Activated naive CD8-positive, alpha-beta T cell treated with anti-CD3 and anti-CD28 coated beads for 36 hours (primary cell): ENCODE results near the gene HEATR3. TPM values are rescaled to one million over a fixed set of nuclear protein-coding genes. Genes with fewer than 3 reads are reported as not detected.

ENCODE experiments used
- DNase-seq: peaks from one replicate; pipeline ENCODE4 v3.0.0; 2021
- H3K27ac Mint-ChIP-seq: one replicate; pipeline ENCODE4 v1.8.0; 2022; ENCODE audit warnings: mild to moderate bottlenecking, moderate library complexity, mixed read lengths
- H3K27me3 Mint-ChIP-seq: one replicate; pipeline ENCODE4 v1.8.0; 2022; ENCODE audit warnings: mild to moderate bottlenecking, mixed read lengths
- H3K36me3 Mint-ChIP-seq: one replicate; pipeline ENCODE4 v1.8.0; 2021; ENCODE audit warnings: mild to moderate bottlenecking, mixed read lengths
- H3K4me1 Mint-ChIP-seq: one replicate; pipeline ENCODE4 v1.8.0; 2021; ENCODE audit warnings: mixed read lengths
- H3K4me3 Mint-ChIP-seq: one replicate; pipeline ENCODE4 v1.8.0; 2022; ENCODE audit warnings: mild to moderate bottlenecking, moderate library complexity, mixed read lengths
- H3K9me3 Mint-ChIP-seq: one replicate; pipeline ENCODE4 v1.8.0; 2022; ENCODE audit warnings: mixed read lengths
- total RNA-seq, 2 experiments: library from RNA; stranded (reverse); gene quantifications; one replicate each; pipeline ENCODE4 v1.2.3, GENCODE V29; 2021

HEATR3 gene
- total RNA-seq, 2 experiments from 2014 or later: 26.8 to 27.6 TPM

DNA sequence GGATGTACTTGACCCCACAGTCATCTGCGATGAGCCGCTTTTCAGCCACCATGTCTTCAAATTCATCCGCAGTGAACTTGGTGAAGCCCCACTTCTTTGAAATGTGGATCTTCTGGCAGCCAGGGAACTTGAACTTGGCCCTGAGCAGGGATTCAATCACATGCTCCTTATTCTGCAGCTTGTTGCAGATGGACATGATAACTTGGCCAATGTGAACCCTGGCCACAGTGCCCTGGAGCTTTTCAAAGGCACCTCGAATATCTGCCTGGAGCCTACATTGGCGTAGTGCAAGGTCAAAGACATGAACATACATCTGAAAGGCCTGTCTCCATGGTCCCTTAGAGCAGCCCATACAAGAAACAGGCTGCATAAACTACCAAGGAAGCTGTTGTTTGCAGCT, 85.6 kb downstream of the HEATR3 start:
- no peak for DNase-seq
- no peaks in the 10 kb centered on the region for H3K27me3 Mint-ChIP-seq
- no peak overlapping the region for H3K4me3 Mint-ChIP-seq
- H3K36me3 Mint-ChIP-seq: peaks cover 14% of the 10 kb centered on the region
- H3K9me3 Mint-ChIP-seq: no peaks in the 10 kb centered on the region
- H3K27ac Mint-ChIP-seq: peak overlapping the region; percentile 96
- peaks cover 24% of the 10 kb centered on the region for H3K4me1 Mint-ChIP-seq

DNA sequence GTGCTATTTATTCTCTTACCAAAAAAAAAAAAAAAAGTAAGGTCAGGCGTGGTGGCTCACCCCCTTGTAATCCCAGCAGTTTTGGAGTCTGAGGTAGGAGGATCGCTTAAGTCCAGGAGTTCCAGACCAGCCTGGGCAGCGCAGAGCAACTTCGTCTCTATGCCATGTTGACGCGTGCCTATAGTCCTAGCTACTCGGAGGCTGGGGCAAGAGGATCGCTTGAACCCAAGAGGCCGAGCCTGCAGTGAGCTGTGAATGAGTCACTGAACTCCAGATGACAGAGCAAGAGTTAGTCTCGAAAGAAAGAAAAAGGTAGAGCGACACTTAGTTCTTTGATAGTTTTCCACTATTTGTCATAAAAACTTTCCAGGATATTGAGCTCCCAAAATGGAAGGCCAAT, 86.0 kb downstream of the HEATR3 start:
- H3K36me3 Mint-ChIP-seq: peaks cover 15% of the 10 kb centered on the region
- no peaks in the 10 kb centered on the region for H3K27me3 Mint-ChIP-seq
- DNase-seq: peak; percentile 18
- H3K27ac Mint-ChIP-seq: peak overlapping the region; percentile 96
- peak overlapping the region; percentile 89 for H3K4me3 Mint-ChIP-seq
- no peaks in the 10 kb centered on the region for H3K9me3 Mint-ChIP-seq
- peaks cover 27% of the 10 kb centered on the region for H3K4me1 Mint-ChIP-seq

DNA sequence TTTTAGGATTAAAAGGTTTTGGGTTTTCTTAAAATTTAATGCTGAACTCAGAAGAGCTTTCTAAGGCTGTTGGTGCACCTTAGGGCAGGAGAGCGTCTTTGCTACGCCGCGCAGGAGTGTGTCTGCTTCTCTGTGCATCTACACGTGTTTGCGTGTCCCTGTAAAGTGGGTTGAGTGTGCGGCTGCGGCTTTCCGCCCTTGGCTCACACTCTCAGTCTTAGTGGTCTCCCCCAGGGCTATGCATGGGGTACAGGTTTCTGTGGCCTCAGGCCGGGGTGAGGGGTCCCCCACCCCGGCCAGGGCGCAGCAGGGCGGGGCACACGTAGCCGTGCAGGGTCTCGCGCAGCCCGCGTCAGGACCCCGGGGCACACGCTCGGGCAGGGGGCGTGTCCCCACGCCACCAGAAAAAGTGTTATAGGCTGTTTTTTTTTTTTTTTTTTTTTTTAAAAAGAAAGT, 86.6 kb downstream of the HEATR3 start:
- DNase-seq: peak; percentile 83
- peak overlapping the region; percentile 89 for H3K4me3 Mint-ChIP-seq
- H3K9me3 Mint-ChIP-seq: no peaks in the 10 kb centered on the region
- peak overlapping the region; percentile 96 for H3K27ac Mint-ChIP-seq
- peaks cover 32% of the 10 kb centered on the region for H3K4me1 Mint-ChIP-seq
- no peaks in the 10 kb centered on the region for H3K27me3 Mint-ChIP-seq
- H3K36me3 Mint-ChIP-seq: peaks cover 18% of the 10 kb centered on the region

DNA sequence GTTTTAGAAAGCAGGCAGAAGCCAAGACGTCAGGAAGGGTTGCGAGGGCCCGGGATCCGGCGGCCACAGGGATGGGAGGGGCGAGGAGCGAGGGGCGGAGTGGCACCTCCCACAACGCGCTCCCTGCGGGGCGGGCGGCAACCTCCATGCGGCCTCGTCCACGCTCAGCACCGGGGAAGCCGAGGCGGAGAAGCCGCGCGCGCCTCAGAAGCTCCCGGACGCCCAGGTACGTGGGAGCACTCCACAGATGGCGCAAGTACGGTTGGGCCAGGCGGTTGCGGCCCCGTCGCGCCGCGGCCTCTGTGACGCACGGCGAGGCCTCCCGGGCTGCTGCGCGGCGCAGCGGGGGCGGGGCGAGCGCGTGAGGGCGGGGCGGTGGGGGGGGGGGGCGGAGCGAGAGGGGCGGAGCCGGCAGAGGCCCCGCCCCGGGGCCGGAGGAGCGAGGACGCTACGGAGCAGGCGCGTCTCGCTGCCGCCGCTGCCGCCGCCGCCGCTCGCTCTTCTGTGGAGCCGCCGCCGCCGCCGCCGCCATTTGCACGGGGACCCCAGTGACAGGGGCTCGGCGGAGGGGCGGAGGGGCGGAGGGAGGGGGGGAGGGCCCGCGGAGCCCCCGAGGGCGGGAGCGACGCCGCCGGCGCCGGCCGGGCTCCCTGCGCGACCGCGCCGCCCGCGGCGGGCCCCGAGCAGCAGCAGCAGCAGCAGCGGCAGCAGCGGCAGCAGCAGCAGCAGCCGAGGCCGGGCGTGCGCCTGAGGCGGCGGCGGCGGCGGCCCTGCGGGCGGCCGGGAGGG, 87.2 kb downstream of the HEATR3 start, which contains the start of gene TENT4B:
Gene TENT4B, plus strand, starts transcription at position 500 of the 789 bp plus-strand sequence. CDS start 316 bp downstream, outside the sequence.
- H3K36me3 Mint-ChIP-seq: peaks cover 18% of the 10 kb centered on the region
- peaks cover 32% of the 10 kb centered on the region for H3K4me1 Mint-ChIP-seq
- H3K27ac Mint-ChIP-seq: peak within 1 kb of the TSS; percentile 96
- peak; percentile 88 for DNase-seq
- H3K4me3 Mint-ChIP-seq: peak within 1 kb of the TSS; percentile 89
- H3K27me3 Mint-ChIP-seq: no peaks in the 10 kb centered on the region
- no peaks in the 10 kb centered on the region for H3K9me3 Mint-ChIP-seq

DNA sequence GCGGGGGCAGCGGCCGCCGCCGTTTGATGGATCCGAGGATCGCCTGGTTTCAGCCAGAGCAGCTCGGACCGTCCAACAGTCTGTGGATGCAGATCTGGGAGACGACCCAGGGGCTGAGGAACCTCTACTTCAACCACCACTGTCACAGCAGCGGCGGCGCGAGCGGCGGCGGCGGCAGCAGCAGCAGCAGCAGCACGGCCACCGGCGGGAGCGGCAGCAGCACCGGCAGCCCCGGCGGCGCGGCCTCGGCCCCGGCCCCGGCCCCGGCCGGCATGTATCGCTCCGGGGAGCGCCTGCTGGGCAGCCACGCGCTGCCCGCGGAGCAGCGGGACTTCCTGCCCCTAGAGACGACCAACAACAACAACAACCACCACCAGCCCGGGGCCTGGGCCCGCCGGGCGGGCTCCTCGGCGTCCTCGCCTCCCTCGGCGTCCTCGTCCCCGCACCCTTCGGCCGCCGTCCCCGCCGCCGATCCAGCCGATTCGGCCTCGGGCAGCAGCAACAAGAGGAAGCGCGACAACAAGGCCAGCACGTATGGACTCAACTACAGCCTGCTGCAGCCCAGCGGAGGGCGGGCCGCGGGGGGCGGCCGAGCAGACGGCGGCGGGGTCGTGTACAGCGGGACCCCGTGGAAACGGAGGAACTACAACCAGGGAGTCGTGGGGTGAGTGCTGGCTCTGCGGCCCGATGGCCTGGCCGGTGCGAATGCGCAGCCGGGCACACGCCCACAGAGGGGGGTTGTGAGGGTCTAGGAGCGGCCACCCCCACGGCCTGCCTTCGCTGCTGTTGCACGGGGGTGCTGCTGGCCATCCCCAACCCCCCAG, 88.0 kb downstream of the HEATR3 start:
- H3K4me1 Mint-ChIP-seq: peaks cover 39% of the 10 kb centered on the region
- H3K36me3 Mint-ChIP-seq: peaks cover 24% of the 10 kb centered on the region
- peak overlapping the region; percentile 78 for H3K27ac Mint-ChIP-seq
- DNase-seq: peak; percentile 56
- H3K4me3 Mint-ChIP-seq: peak overlapping the region; percentile 83
- no peaks in the 10 kb centered on the region for H3K27me3 Mint-ChIP-seq
- H3K9me3 Mint-ChIP-seq: no peaks in the 10 kb centered on the region

DNA sequence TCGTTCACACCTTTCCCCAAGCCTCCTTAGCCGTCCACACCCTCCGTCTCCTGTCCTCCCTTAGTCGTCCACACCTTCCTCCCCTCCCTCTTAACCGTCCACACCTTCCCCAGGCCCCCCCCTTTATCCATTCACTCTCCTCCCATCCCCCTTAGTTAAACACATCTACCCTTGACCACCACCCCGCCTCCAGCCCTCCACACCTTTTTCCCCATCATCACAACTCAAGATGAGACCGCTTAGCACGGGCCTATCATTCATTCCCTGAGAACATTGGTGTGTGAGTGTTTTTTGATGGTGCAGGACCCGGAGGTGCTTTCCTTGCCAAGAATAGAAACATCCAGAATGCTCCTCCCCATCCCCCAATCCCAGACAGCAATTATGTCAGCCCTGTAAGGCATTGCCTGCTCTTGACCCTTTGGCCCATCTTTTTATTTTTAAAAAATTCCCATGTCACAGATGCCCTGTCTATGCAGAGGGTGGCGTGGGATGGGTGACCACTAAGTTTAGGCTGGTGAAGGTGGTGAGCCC, 88.7 kb downstream of the HEATR3 start:
- Mint-ChIP-seq H3K27ac (peak overlapping the region; percentile 78), H3K4me1 (peaks cover 44% of the 10 kb centered on the region), H3K36me3 (peaks cover 29% of the 10 kb centered on the region), H3K27me3 (no peaks in the 10 kb centered on the region), H3K9me3 (no peaks in the 10 kb centered on the region), H3K4me3 (peak overlapping the region; percentile 83)
- DNase-seq: no peak

DNA sequence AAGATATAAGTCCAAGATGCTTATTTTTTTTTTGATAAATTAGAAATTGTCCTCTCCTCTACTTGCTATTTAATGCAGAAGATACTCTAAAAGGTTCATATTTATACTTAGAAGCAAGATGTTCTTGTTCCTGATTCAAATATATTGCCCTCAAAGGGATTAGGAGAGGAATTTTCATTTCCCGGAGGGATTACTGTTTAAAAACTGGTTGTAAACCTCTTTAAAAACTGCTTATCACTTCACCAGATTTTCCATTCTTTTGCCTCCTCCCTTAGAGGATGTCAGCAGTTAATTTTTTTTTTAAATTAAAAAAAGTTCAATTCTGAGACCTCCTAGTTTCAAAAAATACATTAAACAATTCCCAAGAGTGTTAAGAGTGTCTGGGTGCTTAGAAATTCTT, 90.2 kb downstream of the HEATR3 start:
- no peaks in the 10 kb centered on the region for H3K9me3 Mint-ChIP-seq
- H3K27me3 Mint-ChIP-seq: no peaks in the 10 kb centered on the region
- no peak for DNase-seq
- H3K27ac Mint-ChIP-seq: peak overlapping the region; percentile 78
- H3K4me1 Mint-ChIP-seq: peaks cover 59% of the 10 kb centered on the region
- H3K4me3 Mint-ChIP-seq: peak overlapping the region; percentile 83
- peaks cover 34% of the 10 kb centered on the region for H3K36me3 Mint-ChIP-seq

Other genes with a start within 250 kb of the HEATR3 start
- gene ZNF423, start 209.9 kb upstream of the HEATR3 start, total RNA-seq: not detected
- gene CNEP1R1, start 40.7 kb upstream of the HEATR3 start, total RNA-seq: 10 to 100 TPM; 15.6 to 16.0 TPM
- 10 to 100 TPM; 18.6 to 19.7 TPM for gene TENT4B, start 87.3 kb downstream of the HEATR3 start, total RNA-seq
- 10 to 100 TPM; 72.3 to 73.1 TPM for gene ADCY7, start 200.6 kb downstream of the HEATR3 start, total RNA-seq